A549 (cell line): ENCODE data around the gene HOXA4. TPM values are rescaled to one million over a fixed set of nuclear protein-coding genes. Genes with fewer than 3 reads are reported as not detected.

Experiments
- ATAC-seq, 2 experiments: fragments of 200-7000 bp in 1 of 2; fragments of >200 bp in 1 of 2; cut with Nextera tagmentation in 1 of 2; cut with Tn5 transposase in 1 of 2; 3 replicates each; pipeline versions ENCODE4 v1.8.0 to v1.9.1; 2018 to 2020; ENCODE audit warnings: mild to moderate bottlenecking in 1 of 2, moderate library complexity in 1 of 2
- CTCF ChIA-PET: fragments of 300-600 bp; sonication (Branson Sonifier 250); formaldehyde crosslinking; extraction: SDS; loops from one replicate; lab custom pipeline; 2021; ENCODE audit warnings: antibody characterized with exemption, inconsistent platforms; lab: Yijun Ruan, JAX
- POLR2A ChIA-PET: fragments of 350-600 bp; formaldehyde crosslinking; extraction: SDS; loops from one replicate; lab custom pipeline; 2021; ENCODE audit warnings: antibody characterized with exemption, inconsistent platforms; lab: Yijun Ruan, JAX
- DNase-seq, 2 experiments: peaks; one replicate each; pipeline versions ENCODE4 v3.0.0 to v3.0.0-alpha.2; 2011 to 2016; ENCODE audit warnings: low read depth in 1 of 2, low spot score in 1 of 2
- FAIRE-seq: peaks from 2 replicates; lab custom pipeline; 2011; peaks lifted over from hg19 to GRCh38; lab: Jason Lieb, UNC
- H3K27ac ChIP-seq, 2 experiments: fragments of >200 bp; sonication (Bioruptor Twin); formaldehyde crosslinking; 3 replicates each; pipeline ENCODE4 v1.5.1; 2016 to 2017
- H3K4me1 ChIP-seq: fragments of >200 bp; sonication (Bioruptor Twin); formaldehyde crosslinking; 3 replicates; pipeline ENCODE4 v1.6.1; 2016
- H3K4me2 ChIP-seq: fragments of >200 bp; sonication (Bioruptor Twin); formaldehyde crosslinking; 3 replicates; pipeline ENCODE4 v1.6.1; 2016
- H3K4me3 ChIP-seq: fragments of >200 bp; sonication (Bioruptor Twin); formaldehyde crosslinking; 3 replicates; pipeline ENCODE4 v1.5.1; 2016
- H3K9me3 ChIP-seq: fragments of >200 bp; sonication (Bioruptor Twin); formaldehyde crosslinking; 3 replicates; pipeline ENCODE4 v1.6.1; 2016
- CEBPB ChIP-seq, 2 experiments: fragments of >200 bp in 1 of 2; sonication (Bioruptor Twin) in 1 of 2; formaldehyde crosslinking in 1 of 2; IDR thresholded peaks; 2 replicates each; pipeline ENCODE4 v1.6.1; 2012 to 2016
- CHD4 ChIP-seq: fragments of 200-600 bp; sonication (generic); IDR thresholded peaks from 2 replicates; pipeline ENCODE4 v1.6.1; 2016; ENCODE audit warnings: antibody characterized with exemption, mild to moderate bottlenecking, borderline replicate concordance
- EHF ChIP-seq: fragments of 250-450 bp; sonication (Bioruptor Pico); IDR thresholded peaks from 2 replicates; pipeline ENCODE4 v1.5.0; 2020; ENCODE audit warnings: mild to moderate bottlenecking
- ELK1 ChIP-seq: fragments of 150-350 bp; IDR thresholded peaks from 2 replicates; pipeline ENCODE4 v1.6.1; 2014; ENCODE audit warnings: low read depth, mild to moderate bottlenecking, low read length
- GATA3 ChIP-seq: IDR thresholded peaks from 2 replicates; pipeline ENCODE4 v1.6.1; 2012; ENCODE audit warnings: borderline replicate concordance
- NPAS2 ChIP-seq: fragments of 250-450 bp; sonication (Bioruptor Pico); IDR thresholded peaks from 2 replicates; pipeline ENCODE4 v1.8.0; 2022; ENCODE audit warnings: mild to moderate bottlenecking, moderate library complexity, borderline replicate concordance
- WGBS: methylation state at CpG from one replicate; pipeline ENCODE4 v1.1.6; 2017; ENCODE audit errors: missing lambda C conversion rate; 5-methylcytosine and 5-hydroxymethylcytosine counted together
- polyA plus RNA-seq, 4 experiments: library from polyadenylated mRNA; depleted of rRNA in 3 of 4; stranded (reverse); fragments of >200 nt; fragmentation: RNase III in 1 of 4; extraction: RNeasy Plus Mini Kit Qiagen cat#74134 plus additional on column Dnase treatment in 1 of 4; gene quantifications; 2 replicates in 3 of 4; 3 replicates in 1 of 4; pipeline ENCODE4 v1.2.3, GENCODE V29; 2011 to 2017
- small RNA-seq, 6 experiments: library from RNA; depleted of rRNA; stranded (forward); fragments of <200 nt; gene quantifications; one replicate each; pipeline ENCODE3, GENCODE V24; 2012

The HOXA4 gene
- polyA plus RNA-seq, 2 of the 4 experiments (the other 2 are of a cell fraction) = 2.1 to 2.6 TPM

DNA sequence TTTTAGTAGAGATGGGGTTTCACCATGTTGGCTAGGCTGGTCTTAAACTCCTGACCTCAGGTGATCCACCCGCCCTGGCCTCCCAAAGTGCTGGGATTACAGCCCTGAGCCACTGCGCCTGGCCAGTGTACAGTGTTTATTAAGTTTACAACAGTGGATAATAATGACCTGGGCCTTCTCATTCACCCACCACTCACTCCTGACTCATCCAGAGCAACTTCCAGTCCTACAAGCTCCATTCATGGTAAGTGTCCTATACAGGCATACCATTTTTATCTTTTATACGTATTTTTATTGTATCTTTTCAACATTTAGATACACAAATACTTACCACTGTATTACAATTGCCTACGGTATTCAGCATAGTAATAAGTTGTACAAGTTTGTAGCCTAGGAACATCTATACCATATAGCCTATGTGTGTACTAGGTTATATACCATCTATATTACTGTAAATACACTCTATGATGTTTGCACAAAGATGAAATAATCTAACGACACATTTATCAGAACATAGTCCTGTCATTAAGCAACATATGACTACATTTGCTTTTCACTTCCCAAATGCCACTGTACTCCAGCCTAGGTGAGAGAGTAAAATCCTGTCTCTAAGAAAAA, 51.8 kb downstream of the HOXA4 start:
- no peak for FAIRE-seq
- WGBS = 90% methylated on average over 5 of the region's 5 CpGs
- Histone ChIP-seq H3K4me2 (no peak overlapping the region), H3K4me1 (peaks cover 29% of the 10 kb centered on the region), H3K4me3 (no peak overlapping the region)
- ChIA-PET CTCF (no interaction called here), POLR2A (no interaction called here)
- no peak for TF ChIP-seq GATA3
- no peak for TF ChIP-seq NPAS2 (CRISPR knock-in tag)
- no peak for TF ChIP-seq EHF (CRISPR knock-in tag)
- no peak for TF ChIP-seq CEBPB (IDR thresholded peaks at IDR 0.05)
- no peak for TF ChIP-seq CHD4
- no peak for TF ChIP-seq ELK1
- TF ChIP-seq, all 56 proteins: peak for 0
- Histone ChIP-seq H3K27ac (no peak overlapping the region), H3K9me3 (no peaks in the 10 kb centered on the region)
- DNase-seq = no peak
- no peak for ATAC-seq

Small RNA genes within 50 kb of the gene (small RNA-seq; reads per million reads assigned to genes)
- gene AC004080.5 = 0 reads per million in 6 experiments
- gene RF01977 = 0 reads per million in 6 experiments

Other genes starting within 250 kb of the HOXA4 start
- gene HOXA1, start 34.8 kb downstream of the HOXA4 start, polyA plus RNA-seq (2011; rRNA removed) = 4.8 and 5.0 TPM in 2 replicates
- gene HOXA1, start 34.8 kb downstream of the HOXA4 start, polyA plus RNA-seq (2017; fragmentation: RNase III; extraction: RNeasy Plus Mini Kit Qiagen cat#74134 plus additional on column Dnase treatment) = 2.6 to 3.0 TPM (median 2.8 TPM) in 3 replicates
- 2.1 and 2.4 TPM in 2 replicates for gene HOXA2, start 28.1 kb downstream of the HOXA4 start, polyA plus RNA-seq (2011; rRNA removed)
- 1.3 to 1.5 TPM (median 1.4 TPM) in 3 replicates for gene HOXA2, start 28.1 kb downstream of the HOXA4 start, polyA plus RNA-seq (2017; fragmentation: RNase III; extraction: RNeasy Plus Mini Kit Qiagen cat#74134 plus additional on column Dnase treatment)
- 6.3 and 6.5 TPM in 2 replicates for gene HOXA5, start 12.9 kb upstream of the HOXA4 start, polyA plus RNA-seq (2011; rRNA removed)
- gene HOXA5, start 12.9 kb upstream of the HOXA4 start, polyA plus RNA-seq (2017; fragmentation: RNase III; extraction: RNeasy Plus Mini Kit Qiagen cat#74134 plus additional on column Dnase treatment) = 2.9 to 4.9 TPM (median 4.0 TPM) in 3 replicates
- 0.78 and 0.90 TPM in 2 replicates for gene HOXA6, start 17.0 kb upstream of the HOXA4 start, polyA plus RNA-seq (2011; rRNA removed)
- 1.6 to 2.2 TPM (median 2.1 TPM) in 3 replicates for gene HOXA6, start 17.0 kb upstream of the HOXA4 start, polyA plus RNA-seq (2017; fragmentation: RNase III; extraction: RNeasy Plus Mini Kit Qiagen cat#74134 plus additional on column Dnase treatment)
- gene HOXA3, start 21.8 kb upstream of the HOXA4 start, polyA plus RNA-seq (2011; rRNA removed) = 3.3 TPM in 2 replicates
- gene HOXA3, start 21.8 kb upstream of the HOXA4 start, polyA plus RNA-seq (2017; fragmentation: RNase III; extraction: RNeasy Plus Mini Kit Qiagen cat#74134 plus additional on column Dnase treatment) = 5.8 to 11.4 TPM (median 8.7 TPM) in 3 replicates
- gene HOXA7, start 25.9 kb upstream of the HOXA4 start, polyA plus RNA-seq (2011; rRNA removed) = 3.3 and 4.1 TPM in 2 replicates
- gene HOXA7, start 25.9 kb upstream of the HOXA4 start, polyA plus RNA-seq (2017; fragmentation: RNase III; extraction: RNeasy Plus Mini Kit Qiagen cat#74134 plus additional on column Dnase treatment) = 3.7 to 4.8 TPM (median 4.5 TPM) in 3 replicates
- gene HOXA9, start 34.8 kb upstream of the HOXA4 start, polyA plus RNA-seq (2011; rRNA removed) = 1.1 and 1.4 TPM in 2 replicates
- 1.1 to 1.4 TPM (median 1.3 TPM) in 3 replicates for gene HOXA9, start 34.8 kb upstream of the HOXA4 start, polyA plus RNA-seq (2017; fragmentation: RNase III; extraction: RNeasy Plus Mini Kit Qiagen cat#74134 plus additional on column Dnase treatment)
- 5.7 and 7.7 TPM in 2 replicates for gene HOXA10, start 43.6 kb upstream of the HOXA4 start, polyA plus RNA-seq (2011; rRNA removed)
- gene HOXA10, start 43.6 kb upstream of the HOXA4 start, polyA plus RNA-seq (2017; fragmentation: RNase III; extraction: RNeasy Plus Mini Kit Qiagen cat#74134 plus additional on column Dnase treatment) = 5.0 to 5.7 TPM (median 5.2 TPM) in 3 replicates
- 0.68 and 0.69 TPM in 2 replicates for gene HOXA11, start 54.5 kb upstream of the HOXA4 start, polyA plus RNA-seq (2011; rRNA removed)
- gene HOXA11, start 54.5 kb upstream of the HOXA4 start, polyA plus RNA-seq (2017; fragmentation: RNase III; extraction: RNeasy Plus Mini Kit Qiagen cat#74134 plus additional on column Dnase treatment) = 0.59 to 0.84 TPM (median 0.61 TPM) in 3 replicates
- gene HOXA13, start 69.3 kb upstream of the HOXA4 start, polyA plus RNA-seq (2011; rRNA removed) = 2.2 TPM in 2 replicates
- gene HOXA13, start 69.3 kb upstream of the HOXA4 start, polyA plus RNA-seq (2017; fragmentation: RNase III; extraction: RNeasy Plus Mini Kit Qiagen cat#74134 plus additional on column Dnase treatment) = 2.3 to 2.7 TPM (median 2.4 TPM) in 3 replicates
- gene EVX1, start 112.0 kb upstream of the HOXA4 start, polyA plus RNA-seq (2011; rRNA removed) = 0.05 and 0.07 TPM in 2 replicates
- 0.08 to 0.09 TPM in 2 of 3 replicates, not detected in the other for gene EVX1, start 112.0 kb upstream of the HOXA4 start, polyA plus RNA-seq (2017; fragmentation: RNase III; extraction: RNeasy Plus Mini Kit Qiagen cat#74134 plus additional on column Dnase treatment)